ENCODE results near the gene RELN.
A peak's percentile ranks its signal among the peaks of the same experiment; 100 is the strongest.

The RELN gene

DNA sequence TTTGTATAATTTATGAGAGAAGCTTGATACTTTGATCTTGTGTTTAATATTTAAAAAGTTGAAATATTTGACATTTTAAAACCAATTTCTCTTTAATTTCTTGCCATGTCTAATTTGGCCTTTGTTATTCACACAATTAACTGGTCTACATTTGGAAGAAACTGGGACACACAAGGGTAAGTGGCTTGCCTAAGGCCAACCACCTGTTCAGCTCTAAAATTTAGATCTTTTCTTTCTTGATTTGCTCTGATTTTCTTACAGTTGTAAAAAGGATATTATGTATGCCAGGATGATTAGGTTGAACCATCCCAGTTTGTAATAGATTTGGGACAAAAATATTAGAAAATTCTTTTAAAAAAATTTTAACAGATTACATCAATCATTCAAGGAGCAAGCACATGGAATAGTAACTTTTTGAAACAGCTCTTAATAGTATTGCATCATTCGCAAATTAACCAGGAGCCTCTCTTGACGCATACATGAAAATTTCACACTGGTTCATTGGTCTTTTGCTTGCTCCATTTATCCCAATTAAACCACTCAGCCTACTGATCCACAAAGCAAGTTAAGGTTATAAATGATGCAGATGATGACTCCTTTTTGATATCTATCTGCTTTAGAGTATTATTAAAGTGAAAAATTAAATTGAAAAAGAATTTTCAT is 321.0 kb downstream of the RELN start:
- no peak for DNase-seq

DNA sequence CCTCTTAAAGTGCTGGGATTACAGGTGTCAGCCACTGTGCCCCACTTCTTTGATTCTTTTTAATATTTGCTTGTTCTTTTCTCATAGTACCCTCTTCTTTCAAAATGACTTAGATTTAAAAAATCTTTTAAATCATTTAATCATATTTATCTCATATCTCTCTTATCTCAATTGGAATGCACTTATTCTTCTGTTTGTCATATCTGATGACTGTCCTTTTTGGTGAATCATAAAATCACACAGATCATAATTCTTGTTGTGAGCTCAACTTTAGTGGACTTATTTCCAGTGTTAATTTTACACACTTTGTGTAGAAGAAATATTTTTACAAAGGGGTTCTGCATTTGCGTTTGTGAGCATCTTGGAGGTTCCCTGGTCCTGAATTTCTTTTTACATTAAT is 323.1 kb downstream of the RELN start:
- DNase-seq, result no peak

DNA sequence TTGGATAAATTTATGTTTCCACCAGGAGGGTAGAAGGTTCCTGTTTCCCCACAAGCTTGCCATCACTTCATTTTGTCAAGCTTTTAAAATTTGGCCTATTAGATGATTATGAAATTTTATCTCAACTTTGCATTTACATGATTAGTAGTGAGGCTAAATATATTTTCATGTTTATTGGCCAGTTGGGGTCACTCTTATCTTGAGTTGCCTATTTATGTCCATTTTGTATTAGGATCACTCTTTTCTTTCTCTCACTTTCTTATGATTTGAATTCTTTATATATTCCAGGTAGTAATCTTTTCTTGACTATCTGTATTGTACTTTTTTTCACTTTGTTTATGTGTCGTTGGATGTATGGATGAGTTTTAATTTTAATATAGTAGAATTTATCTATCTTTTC is 324.9 kb downstream of the RELN start:
- DNase-seq, result no peak

DNA sequence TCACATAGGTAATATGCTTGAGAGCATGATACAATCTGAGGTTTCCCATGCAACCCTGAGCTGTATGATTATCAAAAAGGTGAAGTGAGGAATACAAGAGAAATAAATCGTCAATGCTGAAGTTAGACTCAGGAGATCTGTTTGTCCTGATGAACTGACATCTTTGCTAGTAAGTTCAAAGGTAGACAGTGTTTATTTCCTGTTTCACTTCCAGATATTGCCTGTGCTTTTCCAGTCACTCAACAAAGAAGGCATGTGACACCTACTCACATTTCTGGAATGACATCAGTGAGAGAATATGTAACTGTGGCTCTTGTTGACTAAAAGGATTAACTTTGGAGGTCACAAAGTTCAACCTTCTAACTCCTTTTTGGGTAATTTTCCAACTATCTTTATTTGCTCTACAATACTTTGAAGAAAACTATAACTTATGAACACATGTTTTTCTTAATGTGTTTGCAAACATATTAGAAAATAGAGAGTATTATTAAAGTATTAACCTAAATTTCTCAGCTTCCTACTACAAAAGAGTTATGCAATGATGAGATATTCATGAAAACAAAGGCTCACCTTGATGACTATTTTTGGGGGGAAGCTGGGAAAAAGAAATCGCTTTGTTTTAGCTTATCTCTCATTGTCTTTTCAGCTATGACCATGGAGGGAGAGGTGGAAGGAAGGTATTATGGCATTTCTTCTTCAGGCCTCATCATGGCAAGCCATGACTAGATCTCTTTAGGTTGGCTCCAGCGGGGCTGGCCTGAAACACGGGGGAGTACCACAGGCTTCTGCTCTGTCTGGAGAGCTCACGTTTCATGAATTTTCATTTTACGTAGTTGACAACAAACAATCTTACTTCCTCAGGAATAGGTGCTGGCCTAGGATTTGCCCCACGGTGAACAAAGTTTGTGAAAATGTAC is 328.7 kb downstream of the RELN start:
- peak; percentile 13 for DNase-seq

DNA sequence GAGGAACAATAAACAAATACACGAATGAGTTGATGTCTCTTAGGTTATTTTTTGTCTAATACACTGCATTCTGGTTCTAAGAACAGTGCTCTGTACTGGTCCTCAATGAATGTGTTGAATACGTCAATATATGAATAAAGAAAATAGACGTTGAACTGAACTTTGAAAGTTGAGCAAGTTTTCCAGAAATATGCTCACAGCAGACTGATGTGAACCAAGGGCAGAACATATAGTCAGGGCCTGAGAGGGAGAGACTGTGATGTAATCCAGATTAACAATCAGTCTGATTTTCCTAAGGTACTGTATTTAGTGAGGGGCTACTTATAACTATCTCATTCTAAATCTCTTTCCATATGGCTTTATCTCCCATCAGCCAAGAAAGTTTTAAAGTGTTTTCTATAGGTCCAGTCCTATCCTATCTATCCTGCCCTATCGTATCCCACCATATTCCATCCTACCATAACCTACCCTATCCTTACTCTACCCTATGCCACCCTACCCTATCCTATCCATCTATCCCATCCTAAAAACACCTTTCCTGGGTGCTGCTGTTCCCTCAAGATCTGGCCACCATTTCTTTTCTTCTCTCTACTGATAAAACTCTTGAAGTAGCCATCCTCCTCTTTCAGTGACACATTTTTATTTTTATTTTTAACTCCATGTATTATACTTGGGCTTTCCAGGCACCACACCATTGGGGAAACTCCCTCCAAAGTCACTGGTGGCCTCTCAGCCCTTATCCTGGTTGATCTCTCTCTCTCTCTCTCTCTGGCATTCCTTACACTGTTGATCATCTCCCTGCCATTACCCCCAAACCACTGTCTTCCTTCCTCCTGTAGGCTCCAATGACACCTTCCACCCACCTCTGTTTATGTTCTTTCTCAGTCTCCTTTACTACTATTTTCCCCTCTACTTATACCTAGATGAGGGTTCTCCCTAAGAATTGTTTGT is 331.1 kb downstream of the RELN start:
- no peak for DNase-seq

DNA sequence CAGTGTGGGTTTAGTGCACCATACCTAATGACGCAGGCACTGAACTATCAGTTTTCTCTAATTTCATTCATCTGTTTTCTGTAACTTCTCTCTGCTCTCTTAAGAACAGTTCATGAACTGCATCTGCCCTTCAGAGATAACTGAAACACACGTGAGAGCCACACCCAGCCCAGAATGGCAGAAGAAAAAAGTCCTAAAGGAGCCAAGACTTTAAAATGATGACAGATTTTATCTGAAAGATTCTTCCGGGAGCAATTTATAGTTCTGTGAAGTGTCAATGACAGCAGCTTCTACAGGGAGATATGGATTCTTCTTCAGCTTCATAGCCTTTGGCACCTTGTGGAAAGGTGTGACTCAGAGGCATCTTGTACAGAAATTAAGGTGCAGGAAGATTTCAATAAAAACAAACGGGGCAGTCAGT is 332.0 kb downstream of the RELN start:
- no peak for DNase-seq

DNA sequence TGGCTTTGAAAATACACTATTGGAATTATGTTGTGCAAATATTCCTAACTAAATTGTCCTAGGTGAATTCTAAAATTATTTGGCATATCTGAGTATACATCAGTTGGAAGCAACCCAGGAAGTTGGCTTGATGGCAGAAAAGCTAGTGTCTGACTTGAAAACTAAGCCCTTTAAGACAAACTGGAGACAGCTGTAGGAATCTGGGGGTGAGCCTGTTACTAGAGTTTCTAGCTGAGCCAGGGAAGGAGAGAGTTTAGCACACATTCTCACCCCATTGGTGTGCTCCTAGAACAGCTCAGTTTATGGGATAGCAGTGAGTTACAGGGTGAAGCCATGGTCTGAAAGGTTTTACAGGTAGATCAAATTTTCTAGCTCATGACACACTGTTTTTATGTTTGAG is 333.2 kb downstream of the RELN start:
- DNase-seq, result no peak

DNA sequence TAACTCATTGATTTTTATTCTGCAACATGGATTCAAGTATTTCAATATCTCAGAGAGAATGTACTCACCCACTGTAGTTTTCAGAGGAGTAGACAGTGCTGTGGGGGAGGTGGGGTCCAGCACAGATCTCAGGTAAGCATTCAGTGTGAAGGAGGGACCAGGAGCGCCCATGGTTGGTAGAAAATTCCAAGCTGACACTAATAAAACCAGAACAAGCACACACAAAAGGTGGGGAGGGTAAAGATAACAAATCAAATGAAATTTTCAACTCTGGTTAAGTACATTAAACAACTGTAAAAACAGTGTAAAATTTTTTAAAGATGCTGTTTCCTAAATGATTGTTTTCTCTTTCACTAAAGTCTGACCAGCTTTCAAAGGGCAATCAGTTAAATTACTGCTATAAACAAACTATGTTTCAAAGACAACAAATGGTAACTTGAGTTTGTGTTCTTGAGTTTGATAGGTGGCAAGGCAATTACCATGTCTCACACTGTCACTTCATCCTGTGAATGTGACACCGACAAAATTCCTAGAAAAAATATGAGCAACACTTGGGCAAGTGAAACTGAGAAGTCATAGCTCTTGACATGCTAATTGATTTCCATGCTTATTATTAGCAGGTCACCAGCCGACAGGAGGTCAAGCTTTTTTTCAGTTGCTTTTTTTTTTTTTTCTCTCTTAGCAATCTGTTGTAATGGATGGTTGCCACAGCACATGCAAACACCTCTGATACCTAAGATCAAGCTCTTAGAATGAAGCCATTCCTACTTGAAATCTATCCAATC is 337.7 kb downstream of the RELN start:
- DNase-seq, result no peak

DNA sequence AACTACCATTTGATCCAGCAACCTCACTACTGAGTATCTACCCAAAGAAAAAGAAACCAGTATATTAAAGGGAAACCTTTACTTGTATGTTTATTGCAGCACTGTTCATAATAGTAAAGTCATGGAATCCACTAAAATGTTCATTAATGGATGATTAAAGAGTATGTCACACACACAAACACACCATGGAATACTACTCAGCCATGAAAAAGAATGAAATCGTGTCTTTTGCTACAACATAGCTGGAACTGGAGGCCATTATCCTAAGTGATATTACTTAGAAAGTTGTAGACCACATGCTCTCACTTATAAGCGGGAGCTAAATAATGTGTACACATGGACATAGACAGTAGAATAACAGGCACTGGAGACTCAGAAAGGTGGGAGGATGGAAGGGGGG is 340.4 kb downstream of the RELN start:
- no peak for DNase-seq

DNA sequence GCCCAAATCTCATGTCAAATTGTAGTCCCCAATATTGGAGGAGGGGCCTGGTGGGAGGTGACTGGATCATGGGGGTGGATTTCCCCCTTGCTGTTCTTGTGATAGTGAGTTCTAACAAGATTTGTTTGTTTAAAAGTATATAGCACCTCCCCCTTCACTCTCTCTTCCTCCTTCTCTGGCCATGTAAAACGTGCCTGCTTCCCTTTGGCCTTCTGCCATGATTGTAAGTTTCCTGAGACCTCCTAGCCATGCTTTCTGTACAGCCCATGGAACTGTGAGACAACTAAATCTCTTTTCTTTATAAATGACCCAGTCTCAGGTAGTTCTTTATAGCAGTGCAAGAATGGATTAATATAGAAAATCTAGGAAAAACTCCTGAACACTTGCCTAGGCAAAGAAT is 341.3 kb downstream of the RELN start:
- DNase-seq, result no peak

DNA sequence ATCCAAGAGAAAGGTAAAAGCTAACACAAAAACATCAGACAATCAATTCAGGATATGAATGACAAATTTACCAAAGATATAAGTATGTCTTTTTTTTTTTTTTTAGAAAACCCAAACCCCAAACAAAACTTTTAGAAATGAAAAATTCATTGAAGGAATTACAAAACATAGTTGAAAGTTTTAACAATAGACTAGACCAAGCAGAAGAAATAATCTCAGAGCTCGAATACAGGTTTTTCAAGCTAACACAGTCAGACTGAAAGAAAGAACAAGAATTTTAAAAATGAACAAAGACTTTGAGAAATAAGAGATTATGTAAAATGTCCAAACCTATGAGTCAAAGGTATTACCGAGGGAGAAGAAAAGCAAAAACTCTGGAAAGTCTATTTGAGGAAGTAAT is 345.1 kb downstream of the RELN start:
- DNase-seq, result no peak

DNA sequence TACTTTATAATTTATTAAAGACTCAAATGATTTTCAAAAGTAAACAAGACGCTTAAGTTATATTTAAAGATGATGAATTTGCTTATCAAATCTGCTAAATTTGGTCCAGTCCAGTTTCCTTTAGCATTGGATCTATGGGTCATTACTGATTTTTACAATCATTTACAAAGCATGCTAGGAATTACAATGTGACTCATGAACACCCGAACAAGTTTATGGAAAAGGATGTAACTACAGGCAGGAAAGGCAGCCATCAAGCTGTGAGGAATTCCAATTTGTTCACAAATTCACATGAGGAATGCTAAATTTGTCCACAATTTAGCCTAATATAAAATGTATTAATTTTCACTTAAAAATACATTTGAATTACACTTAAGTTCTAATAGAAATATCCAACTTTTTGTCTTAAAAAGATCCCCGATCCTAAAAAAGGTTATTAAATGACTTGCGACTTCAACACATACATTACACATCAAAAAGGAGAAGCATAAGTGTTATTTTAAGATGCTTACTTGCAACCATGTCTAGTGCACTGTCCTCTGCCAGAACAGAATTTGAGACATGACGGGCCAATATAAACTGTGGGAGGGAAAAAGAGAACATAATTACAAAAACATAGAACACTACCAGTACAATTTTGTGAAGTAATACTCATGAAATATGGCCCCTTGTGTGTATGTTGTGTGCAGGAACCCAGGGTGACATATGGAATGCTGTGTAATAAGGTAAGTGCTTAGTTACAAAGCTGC is 349.3 kb downstream of the RELN start:
- no peak for DNase-seq

DNA sequence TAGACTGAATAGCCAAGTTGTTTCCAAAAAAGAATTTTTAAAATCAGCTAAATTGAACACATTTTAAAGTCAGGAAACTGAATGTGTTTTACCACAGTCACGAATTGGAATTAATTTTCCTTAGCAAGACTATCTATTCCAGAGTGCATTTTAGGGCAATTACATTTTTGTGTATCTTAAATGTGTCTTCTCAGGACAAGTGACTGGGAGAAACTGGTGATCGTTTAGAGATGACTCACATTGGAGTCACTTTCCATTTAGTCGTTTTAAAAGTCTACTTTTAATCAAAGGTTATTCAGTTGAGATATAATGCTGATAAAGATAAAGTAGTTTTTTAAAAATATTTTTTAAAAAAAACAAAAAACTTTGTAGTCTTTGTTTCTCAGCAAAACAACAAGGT is 351.7 kb downstream of the RELN start:
- no peak for DNase-seq

DNA sequence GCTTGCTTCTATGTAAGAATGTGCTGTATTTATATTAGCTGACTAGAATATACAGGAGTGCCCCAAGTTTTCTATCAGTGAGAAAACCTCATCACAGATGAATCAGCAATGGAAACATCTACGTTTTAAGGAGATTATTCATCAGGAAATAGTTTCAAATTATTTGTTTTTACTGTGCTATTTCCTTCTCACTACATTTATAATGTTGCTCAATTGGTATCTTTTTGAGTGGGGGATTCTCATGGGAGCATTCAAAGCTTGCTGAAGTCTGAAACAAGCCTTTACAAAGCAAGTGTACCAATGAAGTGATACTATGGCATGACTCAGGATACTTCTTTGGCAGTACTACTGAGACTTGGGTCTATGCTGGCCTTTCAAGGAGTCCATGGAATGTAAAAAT is 352.4 kb downstream of the RELN start:
- DNase-seq, result no peak

DNA sequence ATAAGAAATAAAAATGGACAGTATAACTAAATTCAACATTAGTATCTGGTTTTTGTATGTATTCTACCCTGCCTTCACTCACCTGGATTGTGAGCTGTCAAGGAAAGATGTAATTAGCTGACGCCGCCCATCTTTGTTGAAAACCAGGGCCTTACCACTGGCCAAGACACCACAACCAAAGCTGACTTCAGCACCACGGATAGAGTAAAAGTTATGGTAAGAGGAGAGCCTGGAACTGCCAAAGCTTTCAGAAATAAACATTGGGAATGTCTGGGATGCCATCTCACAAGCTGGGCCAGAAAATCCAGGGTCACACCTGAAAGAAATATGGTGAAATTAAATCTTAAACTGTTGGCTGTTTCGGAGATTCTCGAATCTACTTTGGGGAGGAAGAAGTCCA is 353.3 kb downstream of the RELN start:
- DNase-seq, result no peak

DNA sequence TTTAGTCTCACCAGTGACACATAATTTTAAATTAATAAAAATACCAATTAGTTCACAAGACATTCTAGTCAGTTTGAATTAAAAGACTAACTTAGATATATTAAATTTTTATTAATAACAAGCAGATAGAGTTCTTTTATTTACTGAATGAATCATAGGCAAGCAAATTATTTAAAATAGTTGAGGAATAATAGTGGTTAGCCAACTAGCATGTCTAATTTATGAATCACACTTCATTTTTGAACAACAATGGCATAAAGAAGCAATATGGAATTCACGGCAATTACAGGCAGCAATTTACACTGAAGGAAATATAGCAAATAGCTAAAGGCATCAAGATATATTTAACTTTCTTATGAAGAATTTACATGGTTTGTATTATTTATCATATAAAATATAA is 356.5 kb downstream of the RELN start:
- DNase-seq, result no peak

DNA sequence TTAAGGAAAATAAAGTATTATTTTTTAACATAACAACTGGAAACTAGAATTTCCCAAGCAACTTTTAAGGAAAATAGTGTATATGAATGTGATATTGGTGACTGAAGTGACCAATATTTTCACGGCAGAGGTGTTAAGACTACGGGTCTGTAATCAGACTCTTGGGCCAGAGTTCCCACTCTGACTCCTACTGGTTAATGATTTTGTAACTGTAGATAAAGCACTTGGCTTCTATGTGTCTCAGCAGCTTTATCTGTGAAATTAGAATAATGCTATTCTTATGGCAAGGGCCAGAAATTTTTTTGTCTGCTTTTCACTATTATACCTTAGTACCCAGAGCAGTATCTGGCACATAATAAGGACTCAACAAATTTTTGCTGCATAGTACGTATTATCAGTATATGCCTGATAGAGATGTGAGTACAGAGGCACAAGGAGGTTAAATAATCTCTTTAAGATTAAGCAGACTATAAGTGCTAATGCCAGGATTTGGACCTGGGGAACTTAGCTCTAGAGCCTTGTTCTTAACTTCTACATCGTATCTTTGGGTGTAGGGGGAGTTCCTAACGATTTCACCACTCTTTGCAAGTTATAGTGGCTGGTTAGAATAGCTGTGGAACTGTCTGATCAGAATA is 357.3 kb downstream of the RELN start:
- no peak for DNase-seq

DNA sequence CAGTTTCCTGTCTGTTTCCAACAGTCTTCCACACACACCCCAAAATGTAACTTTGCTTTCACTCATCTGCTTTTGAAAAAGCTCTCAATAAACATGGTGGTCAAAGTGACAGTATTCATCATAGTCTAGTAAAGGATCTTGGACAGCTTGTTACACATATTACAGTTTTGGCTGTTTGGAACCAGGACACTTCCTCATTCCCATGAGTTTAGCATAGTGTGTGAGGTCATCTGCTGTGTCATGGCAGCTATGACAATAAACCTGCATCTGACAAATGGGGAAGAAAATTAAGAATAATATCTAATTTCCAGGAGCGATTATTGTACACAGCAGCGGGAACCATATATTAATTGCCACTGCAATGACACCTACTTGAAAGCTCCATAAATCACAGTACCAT is 359.1 kb downstream of the RELN start:
- peak; percentile 9 for DNase-seq

DNA sequence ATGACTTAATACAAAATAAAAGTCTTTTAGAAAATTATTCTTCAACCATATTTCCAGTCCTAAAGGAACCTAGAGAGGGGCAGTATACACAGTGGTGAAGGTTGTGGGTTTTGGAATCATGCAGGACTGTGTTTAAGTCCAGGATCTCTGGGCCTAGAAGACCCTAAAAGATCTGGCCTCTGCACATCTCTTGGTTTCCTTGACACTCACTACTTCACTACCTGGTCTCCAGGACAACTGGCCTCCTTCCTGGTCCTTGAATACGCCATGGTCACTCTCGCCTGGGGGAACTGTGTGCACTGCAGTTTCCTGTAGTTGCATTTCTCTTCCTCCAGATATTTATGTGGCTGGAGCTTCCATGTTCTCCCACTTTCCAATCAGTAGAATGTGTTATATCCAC is 360.7 kb downstream of the RELN start:
- no peak for DNase-seq

DNA sequence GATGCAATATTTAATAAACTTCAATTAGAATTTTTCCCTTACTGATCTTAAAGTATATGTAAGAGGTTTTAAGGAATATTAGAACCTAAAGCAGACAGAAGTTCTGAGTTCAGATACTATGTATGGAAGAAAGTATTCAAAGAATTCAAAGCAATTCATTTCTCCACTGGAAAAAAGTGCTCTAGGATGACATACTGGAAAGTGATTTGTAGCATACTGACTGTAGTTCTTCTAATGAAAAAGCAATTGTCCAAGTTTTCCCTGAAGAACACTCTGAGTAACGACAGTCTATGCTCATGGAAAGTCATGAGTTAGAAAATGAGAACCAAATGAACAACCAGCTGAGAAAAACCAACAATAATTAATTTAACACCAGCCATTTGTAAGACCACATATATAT is 362.7 kb downstream of the RELN start:
- no peak for DNase-seq

DNA sequence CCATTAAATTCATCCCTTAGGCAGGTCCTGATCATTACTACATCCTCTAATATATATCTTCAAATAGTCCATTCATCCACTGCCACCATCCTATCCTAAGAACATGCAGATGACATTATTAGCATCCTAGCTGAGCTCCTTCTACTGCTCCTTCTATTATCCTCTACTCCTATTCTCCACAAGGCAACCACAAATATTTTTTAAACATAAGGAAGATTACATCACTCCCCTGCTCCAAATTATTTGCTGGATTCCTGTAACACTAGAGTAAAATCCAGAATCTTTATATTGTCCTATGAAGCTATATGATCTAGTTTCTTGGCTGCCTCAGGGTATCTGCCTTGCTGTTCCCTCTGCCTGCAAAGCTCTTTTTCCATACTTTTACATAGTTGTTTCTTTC is 367.2 kb downstream of the RELN start:
- DNase-seq, result no peak
